Calu3 (cell line): ENCODE measurements around the gene PRKCA. TPM values are rescaled to one million over a fixed set of nuclear protein-coding genes. Genes with fewer than 3 reads are reported as not detected.
A peak's percentile ranks its signal among the peaks of the same experiment; 100 is the strongest.

Experiments
- BruUV-seq: library from RNA; stranded (reverse); fragments of 400-500 nt; replicated peaks from 2 replicates; lab custom pipeline; 2021; lab: Mats Ljungman, UMichigan
- CTCF ChIA-PET: fragments of 300-600 bp; sonication (Branson Sonifier 250); formaldehyde crosslinking; loops from one replicate; lab custom pipeline; 2022; ENCODE audit warnings: antibody characterized with exemption; lab: Charles Lee
- DNase-seq: peaks from one replicate; pipeline ENCODE4 v3.0.0; 2022
- H3K27ac Mint-ChIP-seq: one replicate; pipeline ENCODE4 v1.8.0; 2022; ENCODE audit warnings: mixed read lengths; ENCODE audit not compliant: unreplicated experiment
- H3K27me3 Mint-ChIP-seq: one replicate; pipeline ENCODE4 v1.8.0; 2022; ENCODE audit warnings: mixed read lengths; ENCODE audit not compliant: unreplicated experiment
- H3K36me3 Mint-ChIP-seq: one replicate; pipeline ENCODE4 v1.8.0; 2022; ENCODE audit warnings: mild to moderate bottlenecking, moderate library complexity, mixed read lengths; ENCODE audit not compliant: insufficient read depth, unreplicated experiment
- H3K4me1 Mint-ChIP-seq: one replicate; pipeline ENCODE4 v1.8.0; 2022; ENCODE audit warnings: mild to moderate bottlenecking, low read depth, mixed read lengths; ENCODE audit not compliant: unreplicated experiment
- H3K4me3 Mint-ChIP-seq: one replicate; pipeline ENCODE4 v1.8.0; 2022; ENCODE audit warnings: mild to moderate bottlenecking, low read depth, moderate library complexity, mixed read lengths; ENCODE audit not compliant: unreplicated experiment
- H3K9me3 Mint-ChIP-seq: one replicate; pipeline ENCODE4 v1.8.0; 2022; ENCODE audit warnings: low read depth, mixed read lengths; ENCODE audit not compliant: unreplicated experiment
- CTCF ChIP-seq: fragments of 200-600 bp; IDR thresholded peaks from one replicate; pipeline ENCODE4 v1.8.0; 2022; ENCODE audit warnings: antibody characterized with exemption; ENCODE audit not compliant: unreplicated experiment
- intact Hi-C: fragments of 100-400 bp; cut with micrococcal nuclease; formaldehyde crosslinking; loops from one replicate; pipeline ENCODE4 v1.10.0; 2022; ENCODE audit not compliant: unreplicated experiment
- total RNA-seq: library from RNA; stranded (reverse); gene quantifications from 2 replicates; pipeline ENCODE4 v1.2.3, GENCODE V29; 2022

PRKCA gene
- total RNA-seq, 1 experiment from 2014 or later: 126 TPM

DNA sequence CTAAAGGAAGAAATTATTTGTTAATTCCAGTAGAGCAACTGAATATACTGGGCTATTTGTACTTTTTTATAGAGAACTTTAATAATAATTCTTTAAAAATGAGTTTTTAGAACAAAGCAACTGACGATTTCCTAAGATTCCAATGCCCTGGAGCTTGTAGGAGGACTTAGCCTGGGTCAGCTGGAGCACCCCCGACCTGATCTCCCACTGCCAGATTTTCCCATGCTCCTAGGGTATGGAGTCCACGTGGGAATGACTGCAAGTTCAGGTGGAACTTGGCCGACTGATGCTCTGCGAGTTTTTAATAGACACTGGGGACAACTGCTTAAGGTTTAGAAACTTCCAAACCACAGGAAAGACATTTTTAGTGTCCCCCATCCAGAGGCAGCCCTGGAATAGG, 507.0 kb downstream of the PRKCA start:
- H3K36me3 Mint-ChIP-seq: peaks cover 48% of the 10 kb centered on the region
- DNase-seq: no peak
- no peak overlapping the region for H3K4me3 Mint-ChIP-seq
- no TSS peak for BruUV-seq
- no peak for TF ChIP-seq CTCF
- CTCF ChIA-PET: no interaction called here
- H3K27me3 Mint-ChIP-seq: peaks cover 24% of the 10 kb centered on the region
- intact Hi-C loops: no loop called here
- no peaks in the 10 kb centered on the region for H3K9me3 Mint-ChIP-seq
- no peaks in the 10 kb centered on the region for H3K4me1 Mint-ChIP-seq
- no peak overlapping the region for H3K27ac Mint-ChIP-seq

GRCh38 chr17:66810951-66811682, 508.7 kb downstream of the PRKCA start:
- no peak overlapping the region for H3K27ac Mint-ChIP-seq
- CTCF ChIA-PET: no interaction called here
- intact Hi-C loops: no loop called here
- DNase-seq: no peak
- no peak overlapping the region for H3K4me3 Mint-ChIP-seq
- no peaks in the 10 kb centered on the region for H3K4me1 Mint-ChIP-seq
- no peak for TF ChIP-seq CTCF
- BruUV-seq: no TSS peak
- H3K27me3 Mint-ChIP-seq: peaks cover 34% of the 10 kb centered on the region
- no peaks in the 10 kb centered on the region for H3K9me3 Mint-ChIP-seq
- H3K36me3 Mint-ChIP-seq: peaks cover 34% of the 10 kb centered on the region

DNA sequence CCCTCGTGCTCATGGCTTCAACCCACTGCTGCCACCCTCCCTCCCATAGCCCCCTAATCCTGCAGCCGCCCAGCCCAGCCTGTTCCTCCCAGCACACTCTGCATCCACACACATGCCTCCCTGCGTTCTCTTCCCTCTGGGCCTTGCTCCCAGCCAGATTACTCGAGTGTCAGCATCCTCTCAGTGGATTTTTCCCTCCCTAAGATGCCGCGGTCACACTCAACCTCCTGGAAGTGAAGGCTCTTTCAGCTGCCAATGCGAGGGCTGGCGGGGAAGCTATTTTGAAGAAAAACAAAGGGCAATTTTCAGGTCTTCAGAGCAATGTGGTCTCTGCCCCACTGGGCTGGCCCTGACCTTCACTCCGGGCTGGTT, 509.3 kb downstream of the PRKCA start:
- no peaks in the 10 kb centered on the region for H3K4me1 Mint-ChIP-seq
- H3K27ac Mint-ChIP-seq: no peak overlapping the region
- peaks cover 32% of the 10 kb centered on the region for H3K36me3 Mint-ChIP-seq
- BruUV-seq: TSS peak; percentile 5
- H3K4me3 Mint-ChIP-seq: no peak overlapping the region
- intact Hi-C loops: no loop called here
- no peaks in the 10 kb centered on the region for H3K9me3 Mint-ChIP-seq
- no peak for DNase-seq
- CTCF ChIA-PET: no interaction called here
- TF ChIP-seq CTCF: no peak
- peaks cover 34% of the 10 kb centered on the region for H3K27me3 Mint-ChIP-seq

DNA sequence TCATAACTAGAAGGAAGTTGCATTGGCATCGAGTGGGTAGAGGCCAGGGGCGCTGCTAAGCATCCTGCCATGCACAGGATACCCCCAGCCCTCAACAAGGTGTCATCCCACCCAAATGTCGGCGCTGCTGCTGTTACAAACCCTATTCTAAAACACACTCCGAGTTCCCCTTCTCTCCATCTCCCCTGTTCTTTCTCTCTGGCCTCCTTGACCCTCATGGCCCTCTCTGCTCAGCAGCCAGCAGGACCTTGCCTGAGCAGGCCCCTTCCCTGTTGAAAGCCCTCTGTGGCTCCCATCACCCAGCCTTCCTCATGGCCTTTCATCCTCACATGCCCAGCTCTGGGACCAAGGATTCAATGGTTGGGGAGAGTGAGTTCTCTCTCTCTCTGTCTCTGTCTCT, 510.2 kb downstream of the PRKCA start:
- Mint-ChIP-seq H3K9me3 (peaks cover under 1% of the 10 kb centered on the region), H3K36me3 (peaks cover 29% of the 10 kb centered on the region), H3K27me3 (peaks cover 39% of the 10 kb centered on the region), H3K4me3 (no peak overlapping the region), H3K4me1 (no peaks in the 10 kb centered on the region), H3K27ac (no peak overlapping the region)
- no TSS peak for BruUV-seq
- intact Hi-C loops: no loop called here
- TF ChIP-seq CTCF: no peak
- DNase-seq: no peak
- CTCF ChIA-PET: interaction anchor here (1.0 kb wide), 1 partner anchor 10 kb away, joined by 4 read pairs; no protein-coding TSS in a partner anchor
